Cortex of kidney (tissue), 1 donor: Measurements from ENCODE around the gene LGALS9C.
"Not testable (repeated sequence)": the region's sequence is repeated elsewhere in the genome, so short reads cannot be mapped to it uniquely, and the experiment has no call there.

Experiments used
- DNase-seq: peaks from one replicate; lab custom pipeline; 2025; lab: John Stamatoyannopoulos, UW

LGALS9C gene

GRCh38 chr17:18476508-18477308, at the start of gene LGALS9C:
LGALS9C (plus strand) TSS chr17:18476789; CDS start chr17:18476855, 66 bp downstream.
- DNase-seq, result not testable (repeated sequence)

DNA sequence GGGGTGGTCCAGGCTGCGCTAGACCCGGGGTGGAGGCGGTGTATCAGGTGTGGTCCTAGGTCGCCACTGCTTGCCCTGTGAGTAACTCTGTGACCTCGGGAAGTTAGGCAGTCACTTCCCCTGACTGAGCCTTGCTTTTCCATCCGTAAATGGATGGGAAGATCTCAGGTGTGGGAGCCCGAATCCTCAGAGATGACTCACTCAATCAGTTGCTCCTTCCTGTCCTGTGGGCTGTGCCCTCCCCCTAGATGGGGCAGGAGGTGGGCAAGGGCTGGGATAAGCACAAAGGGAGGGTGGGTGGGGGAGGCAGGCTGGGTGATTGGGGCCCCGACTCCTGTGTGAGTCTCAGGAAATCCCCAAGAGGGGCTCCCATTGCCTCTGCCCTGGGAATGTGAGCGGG, 44.4 kb upstream of the LGALS9C start:
- DNase-seq, result not testable (repeated sequence)

DNA sequence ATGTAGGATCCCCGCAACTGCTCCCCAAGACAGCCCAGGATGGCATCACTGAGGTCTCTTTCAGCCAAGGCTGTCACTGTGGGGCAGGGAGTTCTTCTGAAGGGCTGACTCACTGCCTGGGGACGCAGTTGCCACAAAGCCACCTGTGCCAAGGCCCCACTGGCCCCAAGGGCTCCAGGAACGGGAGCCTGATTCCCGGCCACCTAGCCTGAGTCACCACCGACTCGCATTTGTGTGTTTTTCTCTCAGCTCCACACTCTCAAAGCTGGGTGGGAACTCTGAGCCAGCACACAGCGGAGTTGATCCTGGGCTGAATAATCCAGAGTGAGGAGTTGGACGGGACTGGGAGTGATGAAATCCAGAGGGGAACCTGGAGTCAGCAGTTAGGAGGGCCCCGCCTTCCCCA, 37.1 kb upstream of the LGALS9C start:
- DNase-seq, result not testable (repeated sequence)

- not testable (repeated sequence) for DNase-seq
These were observed 34.5 kb upstream of the LGALS9C start for GRCh38 chr17:18442093-18442492.

- DNase-seq, result not testable (repeated sequence)
These were observed 34.1 kb upstream of the LGALS9C start for GRCh38 chr17:18442532-18442931.

GRCh38 chr17:18447476-18448205, 28.9 kb upstream of the LGALS9C start:
- DNase-seq, result not testable (repeated sequence)

- not testable (repeated sequence) for DNase-seq
These were observed 28.3 kb upstream of the LGALS9C start for GRCh38 chr17:18448311-18448710.

DNA sequence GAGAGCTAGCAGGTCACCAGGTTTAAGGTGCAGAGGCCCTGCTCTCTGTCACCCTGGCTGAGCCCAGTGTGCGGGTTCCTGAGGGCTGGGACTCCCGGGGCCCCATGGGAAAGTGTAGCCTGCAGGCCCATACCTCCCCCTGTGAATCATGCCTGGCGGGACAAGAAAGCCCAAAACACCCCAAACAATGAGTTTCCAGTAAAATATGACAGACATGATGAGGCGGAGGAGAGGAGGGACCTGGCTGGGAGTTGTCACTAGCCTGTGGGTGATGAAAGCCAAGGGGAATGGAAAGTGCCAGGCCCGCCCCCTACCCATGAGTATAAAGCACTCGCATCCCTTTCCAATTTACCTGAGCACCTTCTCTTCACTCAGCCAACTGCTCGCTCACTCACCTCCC, 26.8 kb upstream of the LGALS9C start:
- not testable (repeated sequence) for DNase-seq

DNA sequence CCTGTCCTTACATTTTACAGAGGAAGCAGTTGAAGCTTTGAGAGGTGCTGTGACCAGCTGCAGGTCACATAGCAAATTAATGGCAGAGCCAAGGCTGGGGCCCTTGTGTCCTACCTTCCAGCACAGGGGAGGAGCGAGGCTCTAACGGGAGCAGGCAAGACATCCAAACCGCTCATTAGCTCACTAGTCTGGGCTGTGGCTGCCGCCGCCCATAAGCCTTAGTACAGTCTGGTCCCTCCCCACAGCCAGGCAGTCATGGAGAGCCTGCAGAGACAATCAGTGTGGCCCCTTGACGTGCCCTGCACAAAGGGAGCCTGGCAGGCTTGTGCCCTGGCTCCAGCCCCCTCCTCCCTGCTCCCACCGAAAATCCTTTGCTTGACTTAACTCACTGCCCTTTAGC, 25.6 kb upstream of the LGALS9C start:
- DNase-seq, result not testable (repeated sequence)

DNA sequence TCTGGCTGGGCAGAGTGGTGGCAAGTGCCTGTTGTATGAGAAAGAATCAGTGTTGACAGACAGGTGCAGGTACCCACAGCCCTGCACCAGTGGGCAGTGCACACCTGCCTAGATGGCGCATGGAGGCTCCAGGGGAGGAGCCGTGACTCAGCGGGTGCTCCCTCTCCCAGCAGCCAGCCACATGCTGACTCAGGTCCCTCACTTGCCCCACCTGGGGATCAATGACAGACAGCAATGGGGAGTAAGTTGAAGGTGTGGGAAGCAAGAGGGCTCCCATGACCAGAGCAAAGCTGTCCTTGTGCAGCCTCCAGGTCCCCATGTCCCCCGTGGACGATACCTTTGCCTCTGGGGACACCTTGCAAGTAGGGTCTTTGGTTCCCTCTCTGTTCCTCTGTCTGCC, 24.6 kb upstream of the LGALS9C start:
- not testable (repeated sequence) for DNase-seq

- not testable (repeated sequence) for DNase-seq
These were observed 17.6 kb upstream of the LGALS9C start for GRCh38 chr17:18459035-18459434.

- DNase-seq, result not testable (repeated sequence)
These were observed 12.6 kb upstream of the LGALS9C start for GRCh38 chr17:18463831-18464502.

GRCh38 chr17:18466250-18466983, 10.2 kb upstream of the LGALS9C start:
- DNase-seq, result not testable (repeated sequence)

DNA sequence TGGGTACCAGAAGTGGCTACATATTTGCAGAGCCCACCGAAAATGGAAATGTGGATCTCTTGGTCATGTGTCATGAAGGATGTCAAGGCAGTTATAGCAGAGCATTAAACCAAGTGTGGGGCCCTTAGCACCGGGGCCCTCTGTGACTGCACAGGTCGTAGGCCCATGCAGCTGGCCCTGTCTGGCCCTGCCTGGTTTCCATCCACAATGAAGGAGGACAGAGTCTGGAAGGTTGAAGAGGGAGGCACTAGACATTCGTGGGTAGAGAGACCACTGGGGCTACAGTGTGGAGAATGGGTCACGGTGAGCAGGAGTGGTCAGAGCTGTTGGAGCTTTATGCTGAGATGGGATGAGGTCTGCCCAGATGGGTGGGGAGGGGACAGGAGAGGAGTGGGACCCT, 9.6 kb upstream of the LGALS9C start:
- DNase-seq, result not testable (repeated sequence)

- DNase-seq, result not testable (repeated sequence)
These were observed 8.0 kb upstream of the LGALS9C start for GRCh38 chr17:18468472-18469171.

- DNase-seq, result not testable (repeated sequence)
These were observed 6.8 kb upstream of the LGALS9C start for GRCh38 chr17:18469837-18470236.

DNA sequence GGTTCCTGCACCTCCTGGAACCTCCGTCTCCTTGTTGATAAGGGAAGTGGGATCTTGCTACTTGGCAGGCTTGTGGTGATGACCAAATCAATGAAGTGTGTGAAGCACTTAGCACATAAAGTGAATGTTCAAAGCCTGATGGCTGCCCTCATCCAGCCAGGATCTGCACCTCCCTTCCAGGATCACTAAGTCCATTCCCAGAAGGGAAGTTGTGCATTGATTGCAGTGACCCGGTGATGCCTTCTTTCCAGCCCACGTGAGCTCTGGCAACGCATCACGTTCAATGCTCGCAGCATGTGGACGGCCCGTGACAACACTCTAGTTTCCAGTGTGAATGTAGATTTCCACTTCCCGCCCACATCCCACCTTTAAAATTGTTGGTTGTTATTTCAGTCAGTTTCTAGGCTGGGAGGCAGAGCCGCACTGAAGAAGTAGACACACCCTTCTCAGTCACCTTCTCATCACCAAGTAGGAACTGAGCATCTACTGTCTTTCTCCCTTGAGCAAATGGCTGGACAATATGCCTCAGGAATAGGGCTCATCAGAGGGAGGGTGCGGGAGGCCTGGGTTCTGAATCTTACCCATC, 6.2 kb upstream of the LGALS9C start:
- not testable (repeated sequence) for DNase-seq

DNA sequence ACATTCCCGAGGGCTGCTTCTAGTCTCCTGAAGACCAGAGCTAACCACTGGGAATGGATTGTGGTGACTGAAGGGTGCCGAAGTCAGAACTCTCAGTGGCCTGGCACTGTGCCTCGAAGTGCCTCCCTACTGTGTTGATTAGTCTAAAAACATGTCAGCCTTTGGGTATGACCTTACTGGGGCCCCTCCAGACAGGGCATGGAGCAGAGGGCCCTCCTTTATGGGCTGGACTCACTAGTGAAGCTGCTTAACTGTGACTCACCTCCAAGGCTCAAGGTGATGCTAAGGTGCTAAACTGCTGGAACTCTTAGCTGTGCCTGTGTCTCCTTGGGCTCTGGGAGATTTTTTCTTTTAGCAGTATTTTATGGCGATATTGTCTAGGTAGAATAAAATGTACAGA, 2.6 kb upstream of the LGALS9C start:
- not testable (repeated sequence) for DNase-seq

- DNase-seq, result not testable (repeated sequence)
These were observed 1.8 kb upstream of the LGALS9C start for GRCh38 chr17:18474754-18475153.

DNA sequence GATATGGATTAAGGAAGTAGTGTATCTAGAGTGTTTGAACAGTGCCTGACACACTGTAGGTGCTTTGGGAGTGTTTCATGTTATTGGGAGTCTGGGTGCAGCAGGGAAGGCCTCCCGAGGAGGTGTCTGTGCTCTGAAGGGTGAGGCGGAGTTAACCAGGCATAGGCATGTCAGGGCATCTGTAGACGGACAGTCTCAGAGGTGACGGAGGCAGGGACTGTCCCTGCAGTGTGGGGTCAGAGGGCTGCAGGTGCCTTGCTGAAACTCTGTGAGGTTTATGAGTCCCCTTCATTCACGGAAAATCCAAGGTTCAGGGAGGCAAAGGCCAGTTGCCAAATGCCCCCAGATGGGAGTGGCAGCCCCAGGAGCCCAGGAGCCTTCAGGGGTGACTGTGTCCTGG, 778 bp downstream of the LGALS9C start:
- DNase-seq, result not testable (repeated sequence)

GRCh38 chr17:18478362-18478761, 1.8 kb downstream of the LGALS9C start:
- DNase-seq, result not testable (repeated sequence)
